Stimulated activated naive B cell treated with anti-CD40 and anti-IgM and Interleukin-4, amounts not matched to agents 10 μg/mL and 1 μg/mL and 100 μg/mL, for 72 hours (primary cell): Measurements from ENCODE around the gene PIEZO1.

Source experiments
- ATAC-seq, 2 donors: fragments of 150-1000 bp; cut with Tn5 transposase; replicated peaks; 2 replicates each; pipeline ENCODE4 v1.10.0; 2021; ENCODE audit warnings: moderate library complexity in 1 of 2
- DNase-seq: peaks from one replicate; pipeline ENCODE4 v3.0.0; 2021
- H3K27ac Mint-ChIP-seq: one replicate; pipeline ENCODE4 v1.8.0; 2022; ENCODE audit warnings: mild to moderate bottlenecking, mixed read lengths
- H3K27me3 Mint-ChIP-seq, 2 donors: one replicate each; pipeline ENCODE4 v1.8.0; 2022; ENCODE audit warnings: mixed read lengths in 2 of 2
- H3K36me3 Mint-ChIP-seq, 2 donors: one replicate each; pipeline ENCODE4 v1.8.0; 2022; ENCODE audit warnings: mixed read lengths in 2 of 2, mild to moderate bottlenecking in 1 of 2
- H3K4me1 Mint-ChIP-seq, 2 donors: one replicate each; pipeline ENCODE4 v1.8.0; 2022; ENCODE audit warnings: mixed read lengths in 2 of 2, mild to moderate bottlenecking in 1 of 2
- H3K4me3 Mint-ChIP-seq, 2 donors: one replicate each; pipeline ENCODE4 v1.8.0; 2022; ENCODE audit warnings: mild to moderate bottlenecking in 2 of 2, mixed read lengths in 2 of 2, moderate library complexity in 1 of 2
- H3K9me3 Mint-ChIP-seq, 2 donors: one replicate each; pipeline ENCODE4 v1.8.0; 2022; ENCODE audit warnings: mixed read lengths in 2 of 2, mild to moderate bottlenecking in 1 of 2

The PIEZO1 gene

DNA sequence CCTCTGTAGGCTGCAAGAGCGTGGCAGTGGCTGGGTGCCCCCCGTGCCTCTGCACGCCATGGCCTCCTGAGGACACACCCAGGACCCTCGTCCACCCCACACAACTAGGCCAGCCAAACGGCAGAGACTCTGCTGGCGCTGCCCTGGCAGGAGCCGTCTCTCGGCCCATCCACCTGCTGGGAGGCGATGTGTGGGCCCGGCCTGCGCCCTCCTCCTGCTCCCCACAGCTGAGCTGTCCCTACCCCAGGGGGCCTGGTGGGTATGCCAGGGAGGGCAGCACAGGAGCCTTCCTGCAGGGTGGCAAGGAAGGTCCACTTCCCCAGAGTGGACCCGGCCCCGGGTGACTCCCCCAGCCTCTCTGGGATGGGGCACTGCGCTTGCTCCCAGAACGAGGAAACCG lies 85.8 kb downstream of the PIEZO1 start:
- H3K27me3 Mint-ChIP-seq, result no peaks in the 10 kb centered on the region
- ATAC-seq, result no peak
- H3K9me3 Mint-ChIP-seq, result no peaks in the 10 kb centered on the region
- H3K27ac Mint-ChIP-seq, result no peak overlapping the region
- H3K4me3 Mint-ChIP-seq, result no peak overlapping the region
- DNase-seq, result no peak
- H3K4me1 Mint-ChIP-seq, result peaks cover 46 to 66% of the 10 kb centered on the region in 2 donors
- peaks cover 32 to 33% of the 10 kb centered on the region in 2 donors for H3K36me3 Mint-ChIP-seq

DNA sequence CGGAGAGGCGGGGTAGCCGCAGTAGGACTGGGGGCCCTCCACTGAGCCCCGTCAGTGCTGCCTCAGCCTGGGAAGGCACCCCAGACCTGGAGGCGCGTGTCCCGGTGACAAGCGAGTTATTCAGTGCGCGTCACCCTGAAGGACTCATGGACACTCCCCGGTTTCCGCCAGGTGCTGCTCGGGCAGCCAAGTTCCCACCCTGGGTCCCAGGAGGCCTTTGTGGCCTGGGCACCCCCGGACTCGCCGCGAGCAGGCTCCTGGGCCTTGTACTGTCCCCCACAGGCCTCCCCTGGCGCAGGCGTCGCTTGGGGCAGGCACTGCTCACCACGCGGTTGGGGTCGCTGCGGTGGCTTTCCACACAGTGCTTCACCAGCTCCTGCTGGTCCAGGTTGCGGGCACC lies 86.4 kb downstream of the PIEZO1 start:
- H3K27ac Mint-ChIP-seq, result no peak overlapping the region
- no peaks in the 10 kb centered on the region for H3K27me3 Mint-ChIP-seq
- H3K4me3 Mint-ChIP-seq, result no peak overlapping the region
- no peaks in the 10 kb centered on the region for H3K9me3 Mint-ChIP-seq
- no peak for ATAC-seq
- H3K4me1 Mint-ChIP-seq, result peaks cover 41 to 64% of the 10 kb centered on the region in 2 donors
- peaks cover 28 to 33% of the 10 kb centered on the region in 2 donors for H3K36me3 Mint-ChIP-seq
- no peak for DNase-seq

- H3K9me3 Mint-ChIP-seq, result no peaks in the 10 kb centered on the region
- H3K36me3 Mint-ChIP-seq, result peaks cover 28 to 33% of the 10 kb centered on the region in 2 donors
- ATAC-seq (no peak), DNase-seq (no peak)
- no peaks in the 10 kb centered on the region for H3K27me3 Mint-ChIP-seq
- peak overlapping the region; percentile 25 for H3K27ac Mint-ChIP-seq
- peak overlapping the region in 1 of 2 donors; percentile 30 for H3K4me3 Mint-ChIP-seq
- H3K4me1 Mint-ChIP-seq, result peaks cover 37 to 61% of the 10 kb centered on the region in 2 donors
These were observed 87.0 kb downstream of the PIEZO1 start for GRCh38 chr16:88697831-88698615.

DNA sequence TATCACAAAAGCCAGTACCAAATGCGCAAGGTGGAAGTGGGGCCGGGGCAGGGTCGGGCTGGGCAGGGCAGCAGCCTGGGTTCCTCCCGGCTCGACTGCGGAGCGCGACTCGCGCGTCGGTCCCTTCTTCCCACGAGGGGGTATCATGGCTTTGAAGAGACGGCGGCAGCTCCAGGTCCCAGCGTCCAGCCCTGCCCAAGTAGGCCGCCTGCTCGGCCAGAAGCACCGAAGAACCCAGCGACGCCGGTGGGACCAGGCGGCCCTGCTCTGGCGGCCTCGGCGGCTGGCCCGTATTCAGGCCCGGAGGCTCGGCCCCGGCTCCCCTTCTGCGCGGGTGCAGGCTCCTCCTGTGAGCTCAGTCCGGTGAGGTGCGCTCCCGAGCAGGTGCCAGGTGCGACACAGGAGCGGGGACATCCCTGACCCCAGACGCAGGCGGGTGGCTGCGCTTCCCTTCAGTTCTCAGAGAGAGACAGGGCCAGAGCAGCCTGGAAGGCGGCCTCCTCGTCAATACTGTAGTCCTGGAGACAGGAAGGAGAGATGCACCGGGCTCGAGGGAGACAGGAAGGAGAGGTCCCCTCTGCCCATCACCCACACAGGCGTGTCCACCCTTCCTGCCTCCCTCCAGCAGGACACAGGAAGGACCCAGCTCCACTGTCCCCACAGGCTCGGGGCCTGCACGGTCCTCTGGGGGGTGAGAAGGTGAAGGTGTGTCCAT lies 87.7 kb downstream of the PIEZO1 start:
- no peak for DNase-seq
- H3K36me3 Mint-ChIP-seq, result peaks cover 24 to 25% of the 10 kb centered on the region in 2 donors
- H3K4me3 Mint-ChIP-seq, result no peak overlapping the region
- H3K27me3 Mint-ChIP-seq, result no peaks in the 10 kb centered on the region
- H3K9me3 Mint-ChIP-seq, result no peaks in the 10 kb centered on the region
- no peak for ATAC-seq
- H3K27ac Mint-ChIP-seq, result peak overlapping the region; percentile 25
- peaks cover 32 to 61% of the 10 kb centered on the region in 2 donors for H3K4me1 Mint-ChIP-seq

- Mint-ChIP-seq H3K27ac (no peak overlapping the region), H3K4me1 (peaks cover 28 to 61% of the 10 kb centered on the region in 2 donors), H3K4me3 (no peak overlapping the region), H3K36me3 (peaks cover 24 to 25% of the 10 kb centered on the region in 2 donors), H3K27me3 (no peaks in the 10 kb centered on the region), H3K9me3 (no peaks in the 10 kb centered on the region)
- ATAC-seq (no peak), DNase-seq (no peak)
These were observed 88.6 kb downstream of the PIEZO1 start for GRCh38 chr16:88696441-88696840.

DNA sequence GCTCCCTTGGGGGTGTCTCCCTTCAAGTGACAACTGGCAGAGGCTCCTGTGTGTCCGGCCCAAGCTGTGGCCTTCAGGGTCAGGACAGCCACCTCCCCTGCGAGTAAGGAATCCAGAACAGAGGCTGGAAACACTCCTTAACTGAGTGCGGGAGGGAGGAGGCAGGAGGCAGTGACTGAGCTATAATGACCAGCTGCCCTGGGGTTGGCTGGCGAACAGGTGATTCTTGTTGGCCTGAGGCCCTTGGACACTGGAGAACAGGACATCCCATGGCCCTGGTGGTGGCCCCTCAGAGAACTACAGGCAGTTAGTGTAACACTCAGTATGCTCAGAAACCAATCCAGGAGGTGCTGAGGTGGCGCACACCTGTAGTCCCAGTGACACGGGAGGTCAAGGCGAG lies 89.3 kb downstream of the PIEZO1 start:
- no peak for ATAC-seq
- no peaks in the 10 kb centered on the region for H3K27me3 Mint-ChIP-seq
- peaks cover 26 to 61% of the 10 kb centered on the region in 2 donors for H3K4me1 Mint-ChIP-seq
- H3K4me3 Mint-ChIP-seq, result no peak overlapping the region
- H3K9me3 Mint-ChIP-seq, result no peaks in the 10 kb centered on the region
- peaks cover 24 to 25% of the 10 kb centered on the region in 2 donors for H3K36me3 Mint-ChIP-seq
- no peak for DNase-seq
- H3K27ac Mint-ChIP-seq, result no peak overlapping the region

DNA sequence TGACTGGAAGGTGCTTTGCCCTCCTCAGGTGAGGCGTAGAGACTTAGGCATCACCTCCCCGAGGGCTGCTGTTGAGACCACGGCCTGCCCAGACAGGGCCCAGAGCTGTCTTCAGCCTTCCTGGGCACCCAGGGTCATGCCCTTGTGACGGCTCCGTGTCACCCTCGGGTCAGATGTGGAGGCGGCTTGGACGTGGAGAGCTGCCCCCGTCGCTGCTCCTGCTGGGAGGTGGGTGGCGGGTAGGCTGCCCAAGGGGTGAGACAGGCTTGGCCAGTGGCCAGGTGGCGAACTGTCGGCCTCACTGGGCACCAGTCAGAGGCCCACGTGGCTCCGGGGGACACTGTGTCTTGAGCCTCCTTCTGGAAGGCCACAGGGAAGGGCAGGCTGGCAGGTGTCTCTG lies 89.8 kb downstream of the PIEZO1 start:
- DNase-seq (no peak), ATAC-seq (no peak)
- Mint-ChIP-seq H3K9me3 (no peaks in the 10 kb centered on the region), H3K27me3 (no peaks in the 10 kb centered on the region), H3K27ac (no peak overlapping the region), H3K4me1 (peaks cover 25 to 61% of the 10 kb centered on the region in 2 donors), H3K4me3 (no peak overlapping the region), H3K36me3 (peaks cover 24 to 25% of the 10 kb centered on the region in 2 donors)

- no peaks in the 10 kb centered on the region for H3K27me3 Mint-ChIP-seq
- peak overlapping the region; percentile 39 for H3K27ac Mint-ChIP-seq
- DNase-seq, result no peak
- peaks cover 18 to 53% of the 10 kb centered on the region in 2 donors for H3K4me1 Mint-ChIP-seq
- no peak for ATAC-seq
- H3K4me3 Mint-ChIP-seq, result no peak overlapping the region
- H3K36me3 Mint-ChIP-seq, result peaks cover 18% of the 10 kb centered on the region in 2 donors
- H3K9me3 Mint-ChIP-seq, result no peaks in the 10 kb centered on the region
These were observed 90.6 kb downstream of the PIEZO1 start for GRCh38 chr16:88694221-88695087.

- no peaks in the 10 kb centered on the region for H3K9me3 Mint-ChIP-seq
- H3K27ac Mint-ChIP-seq, result no peak overlapping the region
- peaks cover 19 to 56% of the 10 kb centered on the region in 2 donors for H3K4me1 Mint-ChIP-seq
- no peak for DNase-seq
- H3K4me3 Mint-ChIP-seq, result no peak overlapping the region
- no peaks in the 10 kb centered on the region for H3K27me3 Mint-ChIP-seq
- ATAC-seq, result no peak
- H3K36me3 Mint-ChIP-seq, result peaks cover 15 to 18% of the 10 kb centered on the region in 2 donors
These were observed 91.4 kb downstream of the PIEZO1 start for GRCh38 chr16:88693420-88694177.

DNA sequence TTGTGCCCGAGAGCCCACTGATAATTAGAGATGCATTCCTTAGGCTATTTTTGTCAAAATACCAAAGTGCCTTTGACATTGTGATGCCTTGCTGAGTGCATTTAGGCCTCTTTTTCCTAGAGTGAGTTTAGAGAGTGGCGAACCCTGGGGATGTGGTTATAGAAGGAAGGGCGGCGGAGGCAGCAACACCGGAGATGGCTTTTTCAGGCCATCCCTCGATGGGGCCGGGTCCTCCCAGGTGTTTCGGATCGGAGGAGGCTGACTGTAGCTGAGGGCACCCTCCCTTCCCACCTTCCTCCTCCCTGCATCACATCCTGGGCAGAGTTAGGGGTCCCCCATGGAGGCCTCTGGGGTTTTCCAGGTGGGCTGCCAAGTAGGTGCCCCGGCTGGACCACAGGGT lies 92.2 kb downstream of the PIEZO1 start:
- H3K9me3 Mint-ChIP-seq, result no peaks in the 10 kb centered on the region
- peaks cover 18 to 56% of the 10 kb centered on the region in 2 donors for H3K4me1 Mint-ChIP-seq
- H3K27me3 Mint-ChIP-seq, result no peaks in the 10 kb centered on the region
- ATAC-seq (no peak), DNase-seq (no peak)
- no peak overlapping the region for H3K4me3 Mint-ChIP-seq
- peaks cover 9 to 12% of the 10 kb centered on the region in 2 donors for H3K36me3 Mint-ChIP-seq
- no peak overlapping the region for H3K27ac Mint-ChIP-seq

DNA sequence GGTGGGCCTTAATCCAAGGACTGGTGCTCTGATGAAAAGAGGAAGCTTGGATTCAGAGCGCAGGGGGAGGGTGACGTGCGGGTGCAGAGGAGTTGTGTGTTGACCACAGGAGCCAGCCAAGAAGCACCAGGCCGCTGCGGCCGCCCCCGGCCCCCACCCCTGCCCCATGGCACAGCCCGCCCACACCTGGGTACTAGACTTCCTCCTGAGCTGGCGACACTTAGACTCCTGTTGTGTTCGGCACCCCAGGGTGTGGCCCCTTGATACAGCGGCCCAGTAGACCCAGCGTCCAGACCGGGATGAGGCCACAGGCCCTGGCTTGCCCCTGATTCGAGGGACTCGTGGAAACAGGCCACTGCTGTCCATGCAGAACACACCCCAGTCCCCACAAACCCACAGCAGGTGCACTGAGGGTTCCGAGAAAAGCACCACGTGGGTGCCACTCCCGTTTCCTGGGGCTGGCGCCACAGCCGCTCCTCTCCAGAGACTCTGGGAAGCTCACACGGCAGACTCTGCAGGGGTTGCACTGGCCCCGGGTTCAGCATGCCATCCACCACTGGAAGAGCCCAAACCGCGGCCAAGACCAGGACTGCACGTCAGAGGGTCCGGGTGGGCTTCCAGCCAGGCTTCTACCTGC lies 93.0 kb downstream of the PIEZO1 start:
- peak; percentile 75 to 79 for ATAC-seq
- Mint-ChIP-seq H3K4me3 (peak overlapping the region in 1 of 2 donors; percentile 61), H3K27ac (no peak overlapping the region), H3K4me1 (peaks cover 18 to 57% of the 10 kb centered on the region in 2 donors), H3K36me3 (peaks cover 6 to 7% of the 10 kb centered on the region in 2 donors), H3K9me3 (no peaks in the 10 kb centered on the region), H3K27me3 (no peaks in the 10 kb centered on the region)
- DNase-seq, result peak; percentile 45

- Mint-ChIP-seq H3K27me3 (no peaks in the 10 kb centered on the region), H3K4me1 (peaks cover 18 to 61% of the 10 kb centered on the region in 2 donors), H3K36me3 (peaks cover 6 to 7% of the 10 kb centered on the region in 2 donors), H3K4me3 (peak overlapping the region in 1 of 2 donors; percentile 61), H3K27ac (peak overlapping the region; percentile 83), H3K9me3 (no peaks in the 10 kb centered on the region)
- ATAC-seq (peak; percentile 1), DNase-seq (no peak)
These were observed 93.7 kb downstream of the PIEZO1 start for GRCh38 chr16:88691129-88691813.
